Measurements from ENCODE around the gene LRRC72.

GRCh38 chr7:16615228-16615627, 88.6 kb downstream of the LRRC72 start:
- TF ChIP-seq CTCF (IDR thresholded peaks at IDR 0.05; ENCODE audit: low read depth, low read length, poor library complexity, severe bottlenecking) (no peak), EZH2phosphoT487 (IDR thresholded peaks at IDR 0.05; ENCODE audit: borderline replicate concordance, low read length) (no peak)

All from DOHH2 (cell line).